Naive thymus-derived CD4-positive, alpha-beta T cell (primary cell): ENCODE measurements around the gene MALT1. TPM values are rescaled to one million over a fixed set of nuclear protein-coding genes. Genes with fewer than 3 reads are reported as not detected.
A peak's percentile ranks its signal among the peaks of the same experiment; 100 is the strongest.

Experiments
- ATAC-seq: fragments of 150-1000 bp; cut with Tn5 transposase; 2 replicates; pipeline ENCODE4 v1.10.0; 2021; ENCODE audit warnings: mild to moderate bottlenecking, moderate library complexity
- CTCF ChIA-PET: fragments of 350-600 bp; sonication (Branson Sonifier 250); formaldehyde crosslinking; loops from one replicate; lab custom pipeline; 2021; ENCODE audit warnings: antibody characterized with exemption; lab: Charles Lee
- POLR2A ChIA-PET: fragments of 350-600 bp; sonication (Branson Sonifier 250); formaldehyde crosslinking; loops from one replicate; lab custom pipeline; 2021; ENCODE audit warnings: antibody characterized with exemption, inconsistent platforms; lab: Charles Lee
- DNase-seq, 9 donors: peaks; one replicate each; pipeline versions ENCODE4 v3.0.0 to v3.0.0-alpha.2; 2020 to 2022; ENCODE audit warnings: mixed read lengths in 1 of 9
- H3K27ac ChIP-seq: one replicate; pipeline ENCODE4 v1.7.0; 2013; ENCODE audit warnings: mild to moderate bottlenecking, low read depth, low read length, moderate library complexity
- H3K27me3 ChIP-seq, 2 donors: one replicate each; pipeline ENCODE4 v1.7.0; 2013; ENCODE audit warnings: low read length in 2 of 2, mild to moderate bottlenecking in 2 of 2, moderate library complexity in 2 of 2; ENCODE audit not compliant: control insufficient read depth in 2 of 2, insufficient read depth in 2 of 2
- H3K36me3 ChIP-seq, 3 experiments: 1 replicate in 2 of 3; 2 replicates in 1 of 3; pipeline ENCODE4 v1.7.0; 2013; ENCODE audit warnings: low read length in 3 of 3, mild to moderate bottlenecking in 3 of 3, moderate library complexity in 1 of 3; ENCODE audit not compliant: insufficient read depth in 3 of 3, control insufficient read depth in 2 of 3
- H3K4me1 ChIP-seq, 2 donors: one replicate each; pipeline ENCODE4 v1.7.0; 2013; ENCODE audit warnings: low read length in 2 of 2, mild to moderate bottlenecking in 2 of 2, moderate library complexity in 1 of 2; ENCODE audit not compliant: control insufficient read depth in 2 of 2, insufficient read depth in 2 of 2
- H3K4me3 ChIP-seq: 2 replicates; pipeline ENCODE4 v1.7.0; 2013; ENCODE audit warnings: mild to moderate bottlenecking, low read length
- H3K9me3 ChIP-seq, 3 experiments: 1 replicate in 2 of 3; 2 replicates in 1 of 3; pipeline ENCODE4 v1.7.0; 2013; ENCODE audit warnings: low read length in 3 of 3; ENCODE audit not compliant: control insufficient read depth in 2 of 3
- H3K27ac Mint-ChIP-seq, 9 donors: one replicate each; pipeline ENCODE4 v1.8.0; 2020 to 2022; ENCODE audit warnings: mixed read lengths in 9 of 9, mild to moderate bottlenecking in 8 of 9, moderate library complexity in 5 of 9, inconsistent platforms in 2 of 9
- H3K27me3 Mint-ChIP-seq, 5 donors: one replicate each; pipeline ENCODE4 v1.8.0; 2021 to 2022; ENCODE audit warnings: mixed read lengths in 5 of 5, mild to moderate bottlenecking in 1 of 5
- H3K36me3 Mint-ChIP-seq, 5 donors: one replicate each; pipeline ENCODE4 v1.8.0; 2020 to 2022; ENCODE audit warnings: mixed read lengths in 5 of 5, mild to moderate bottlenecking in 3 of 5, inconsistent platforms in 1 of 5
- H3K4me1 Mint-ChIP-seq, 7 donors: one replicate each; pipeline ENCODE4 v1.8.0; 2020 to 2022; ENCODE audit warnings: mixed read lengths in 7 of 7, mild to moderate bottlenecking in 3 of 7, inconsistent platforms in 1 of 7
- H3K4me3 Mint-ChIP-seq, 10 donors: one replicate each; pipeline ENCODE4 v1.8.0; 2020 to 2022; ENCODE audit warnings: mild to moderate bottlenecking in 10 of 10, mixed read lengths in 10 of 10, moderate library complexity in 6 of 10, inconsistent platforms in 2 of 10
- H3K9me3 Mint-ChIP-seq, 11 donors: one replicate each; pipeline ENCODE4 v1.8.0; 2020 to 2022; ENCODE audit warnings: mixed read lengths in 11 of 11, mild to moderate bottlenecking in 4 of 11, inconsistent platforms in 1 of 11, moderate library complexity in 1 of 11
- intact Hi-C, 2 donors: fragments of 100-400 bp; cut with micrococcal nuclease; formaldehyde crosslinking; loops; one replicate each; pipeline ENCODE4 v1.15.1; 2023
- polyA plus RNA-seq, 2 donors: library from polyadenylated mRNA; unstranded; fragments of 300-500 nt; fragmentation: Illumina TruSeq; gene quantifications; one replicate each; pipeline ENCODE4 v1.2.3, GENCODE V29; 2021
- total RNA-seq, 6 experiments: library from RNA in 5 of 6; stranded (reverse) in 5 of 6; gene quantifications; 1 replicate in 5 of 6; 2 replicates in 1 of 6; pipeline ENCODE4 v1.2.3 and lab custom pipeline; 2021 to 2026

Gene MALT1
- total and polyA plus RNA-seq, 7 experiments from 2014 or later, result 43.8 to 101 (median 67.9) TPM

GRCh38 chr18:58671632-58672564, 633 bp downstream of the MALT1 start:
- intact Hi-C loops, result loop anchor here (1.0 to 5.0 kb wide), 13 partner anchors 14 to 687 kb away; partner anchors contain the start of genes SEC11C (in 2 of the 2), ALPK2 (in 1 of the 2) and LMAN1 (in 1 of the 2)
- Histone ChIP-seq H3K27ac (peak overlapping the region; percentile 88), H3K9me3 (no peaks in the 10 kb centered on the region), H3K4me1 (peaks cover 30 to 40% of the 10 kb centered on the region in 2 donors), H3K36me3 (no peaks in the 10 kb centered on the region), H3K27me3 (no peaks in the 10 kb centered on the region), H3K4me3 (peak overlapping the region; percentile 95)
- peak overlapping the region; percentile 92 to 96 (median 95) for H3K27ac Mint-ChIP-seq
- ATAC-seq (peak; percentile 43), DNase-seq (peak in 1 of 9 donors; percentile 47)
- H3K9me3 Mint-ChIP-seq, result peaks cover 0 to 2% (median 0%) of the 10 kb centered on the region in 11 donors
- peaks cover 0 to 6% (median 0%) of the 10 kb centered on the region in 5 donors for H3K27me3 Mint-ChIP-seq
- H3K4me3 Mint-ChIP-seq, result peak overlapping the region; percentile 93 to 98 (median 96)
- CTCF ChIA-PET, result interaction anchor here (0.6 to 2.4 kb wide), 12 partner anchors 10 to 142 kb away, joined by 3 to 13 read pairs (median 4); no protein-coding TSS in a partner anchor
- H3K36me3 Mint-ChIP-seq, result peaks cover 3 to 22% (median 9%) of the 10 kb centered on the region in 5 donors
- peaks cover 44 to 77% (median 64%) of the 10 kb centered on the region in 7 donors for H3K4me1 Mint-ChIP-seq
- POLR2A ChIA-PET, result interaction anchor here (0.6 to 10.5 kb wide), 34 partner anchors 8 to 142 kb away, joined by 3 to 236 read pairs (median 4); partner anchors contain the start of gene ALPK2

- Mint-ChIP-seq H3K4me1 (peaks cover 47 to 88% (median 78%) of the 10 kb centered on the region in 7 donors), H3K27ac (peak overlapping the region in 8 of 9 donors; percentile 39 to 93 (median 82)), H3K9me3 (peaks cover 0 to 2% (median 0%) of the 10 kb centered on the region in 11 donors), H3K27me3 (no peaks in the 10 kb centered on the region), H3K36me3 (peaks cover 3 to 28% (median 9%) of the 10 kb centered on the region in 5 donors), H3K4me3 (peak overlapping the region; percentile 25 to 98 (median 94))
- Histone ChIP-seq H3K27ac (peak overlapping the region; percentile 31), H3K4me3 (peak overlapping the region; percentile 5), H3K4me1 (peaks cover 34 to 47% of the 10 kb centered on the region in 2 donors), H3K27me3 (no peaks in the 10 kb centered on the region), H3K36me3 (no peaks in the 10 kb centered on the region), H3K9me3 (no peaks in the 10 kb centered on the region)
- ATAC-seq (no peak), DNase-seq (no peak)
- ChIA-PET CTCF (interaction anchor here (1.0 kb wide), 1 partner anchor 90 kb away, joined by 3 read pairs; no protein-coding TSS in a partner anchor), POLR2A (interaction anchor here (1.0 to 10.5 kb wide), 5 partner anchors 13 to 97 kb away, joined by 3 to 236 read pairs (median 4); no protein-coding TSS in a partner anchor)
- intact Hi-C loops, result loop anchor here in 1 of 2 donors (5.0 kb wide), 1 partner anchor 132 kb away; no protein-coding TSS in a partner anchor
Measured at GRCh38 chr18:58674159-58674558, 2.9 kb downstream of the MALT1 start.

DNA sequence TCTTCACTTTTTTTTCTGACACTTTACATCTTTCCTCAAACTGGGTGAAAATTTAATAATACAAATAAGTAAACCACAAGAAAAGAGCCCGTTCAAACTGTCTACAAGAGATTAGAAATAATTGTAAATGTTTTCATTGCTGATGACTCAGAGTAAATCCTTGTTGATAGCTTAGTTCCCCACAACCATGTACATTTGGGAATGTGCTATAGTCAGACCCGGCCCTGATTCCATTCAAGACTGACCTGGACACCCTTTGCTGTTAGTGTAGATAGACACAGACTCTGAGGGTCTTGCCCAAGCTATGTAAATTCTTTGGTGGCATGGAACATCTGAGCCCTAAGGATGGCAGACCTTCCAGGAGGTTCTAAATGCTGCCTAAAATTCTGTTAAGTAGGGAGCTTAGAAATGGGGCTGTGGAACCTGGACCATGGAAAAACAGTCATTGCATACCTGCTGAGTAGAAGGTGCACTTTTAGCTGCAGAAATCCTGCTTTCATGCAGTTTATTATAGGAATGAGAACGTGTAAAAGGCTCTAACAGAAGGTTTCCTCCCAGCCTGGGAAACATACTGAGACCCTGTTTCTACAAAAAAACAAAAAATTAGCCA, 3.7 kb downstream of the MALT1 start:
- no peak overlapping the region for H3K4me3 ChIP-seq
- ATAC-seq (no peak), DNase-seq (no peak)
- no peak overlapping the region for H3K27ac ChIP-seq
- intact Hi-C loops, result loop anchor here (1.0 to 5.0 kb wide), 2 partner anchors 12 to 133 kb away; no protein-coding TSS in a partner anchor
- H3K9me3 ChIP-seq, result no peaks in the 10 kb centered on the region
- no peaks in the 10 kb centered on the region for H3K36me3 ChIP-seq
- Mint-ChIP-seq H3K9me3 (no peaks in the 10 kb centered on the region), H3K36me3 (peaks cover 4 to 32% (median 9%) of the 10 kb centered on the region in 5 donors), H3K27ac (peak overlapping the region in 7 of 9 donors; percentile 26 to 86 (median 79)), H3K27me3 (no peaks in the 10 kb centered on the region), H3K4me1 (peaks cover 46 to 88% (median 77%) of the 10 kb centered on the region in 7 donors), H3K4me3 (peak overlapping the region; percentile 25 to 98 (median 94))
- ChIA-PET CTCF (interaction anchor here (1.0 to 1.2 kb wide), 3 partner anchors 15 to 144 kb away, joined by 3 to 5 read pairs (median 4); no protein-coding TSS in a partner anchor), POLR2A (interaction anchor here (1.3 to 10.5 kb wide), 4 partner anchors 12 to 33 kb away, joined by 3 to 236 read pairs (median 6); no protein-coding TSS in a partner anchor)
- no peaks in the 10 kb centered on the region for H3K27me3 ChIP-seq
- peaks cover 34 to 49% of the 10 kb centered on the region in 2 donors for H3K4me1 ChIP-seq

- POLR2A ChIA-PET, result interaction anchor here (0.7 to 10.5 kb wide), 4 partner anchors 11 to 137 kb away, joined by 3 to 236 read pairs (median 5); no protein-coding TSS in a partner anchor
- Mint-ChIP-seq H3K4me3 (peak overlapping the region; percentile 2 to 98 (median 66)), H3K27ac (peak overlapping the region in 7 of 9 donors; percentile 11 to 86 (median 53))
Measured at GRCh38 chr18:58676270-58676669, 5.0 kb downstream of the MALT1 start.

DNA sequence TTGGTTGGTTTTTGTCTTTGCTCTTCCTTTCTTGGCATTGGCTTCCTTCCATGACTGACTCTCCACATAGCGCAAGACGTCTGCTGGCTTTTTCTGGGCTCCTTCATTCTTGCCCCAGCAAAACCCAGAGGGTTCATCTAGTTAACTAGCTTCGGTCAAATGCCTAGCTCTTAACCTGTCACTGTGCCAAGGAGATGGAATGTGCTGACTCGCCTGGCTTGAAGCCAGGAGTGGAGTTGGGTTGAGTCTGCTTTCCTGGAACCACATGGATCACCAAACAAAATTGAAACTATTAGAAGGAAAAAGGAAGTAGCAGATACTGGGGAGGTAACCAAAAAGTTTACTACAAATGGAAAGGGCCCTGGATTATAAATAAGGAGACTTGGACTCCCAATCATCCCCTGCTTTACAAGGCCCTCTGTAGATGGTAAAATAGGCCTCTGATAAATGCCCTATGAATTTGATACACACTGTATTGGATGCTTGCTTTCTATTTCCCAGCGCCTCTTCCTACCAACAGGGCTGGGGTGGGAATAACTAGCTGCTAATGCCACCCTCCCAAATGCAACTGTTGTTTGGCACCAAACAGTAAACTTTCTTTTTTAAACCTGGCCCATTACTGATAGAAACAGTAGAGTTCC, 11.3 kb downstream of the MALT1 start:
- Mint-ChIP-seq H3K4me3 (peak overlapping the region in 1 of 10 donors; percentile 38), H3K9me3 (peaks cover 0 to 1% (median 0%) of the 10 kb centered on the region in 11 donors), H3K4me1 (peaks cover 32 to 95% (median 88%) of the 10 kb centered on the region in 7 donors), H3K27ac (peak overlapping the region in 7 of 9 donors; percentile 11 to 95 (median 66)), H3K27me3 (no peaks in the 10 kb centered on the region), H3K36me3 (peaks cover 0 to 62% (median 43%) of the 10 kb centered on the region in 5 donors)
- DNase-seq (no peak), ATAC-seq (no peak)
- H3K9me3 ChIP-seq, result no peaks in the 10 kb centered on the region
- peaks cover 21 to 49% of the 10 kb centered on the region in 2 donors for H3K4me1 ChIP-seq
- H3K36me3 ChIP-seq, result peaks cover 0 to 18% (median 0%) of the 10 kb centered on the region in 3 experiments
- no peaks in the 10 kb centered on the region for H3K27me3 ChIP-seq
- no peak overlapping the region for H3K27ac ChIP-seq
- intact Hi-C loops, result no loop called here
- no peak overlapping the region for H3K4me3 ChIP-seq
- ChIA-PET CTCF (interaction anchor here (1.1 to 1.4 kb wide), 2 partner anchors 11 to 26 kb away, joined by 3 to 4 read pairs; no protein-coding TSS in a partner anchor), POLR2A (interaction anchor here (1.0 to 13.3 kb wide), 3 partner anchors 9 to 59 kb away, joined by 3 to 236 read pairs (median 11); partner anchors contain the start of gene MALT1)

More at GRCh38 chr18:58676270-58676669, 5.0 kb downstream of the MALT1 start:
- no peak overlapping the region for H3K27ac ChIP-seq
- CTCF ChIA-PET, result interaction anchor here (1.1 to 2.1 kb wide), 3 partner anchors 10 to 88 kb away, joined by 3 to 5 read pairs (median 4); no protein-coding TSS in a partner anchor
- no peaks in the 10 kb centered on the region for H3K9me3 Mint-ChIP-seq
- H3K36me3 Mint-ChIP-seq, result peaks cover 9 to 34% (median 14%) of the 10 kb centered on the region in 5 donors
- H3K4me1 ChIP-seq, result peaks cover 38 to 53% of the 10 kb centered on the region in 2 donors
- intact Hi-C loops, result no loop called here
- DNase-seq (no peak), ATAC-seq (no peak)
- peaks cover 0 to 4% (median 0%) of the 10 kb centered on the region in 3 experiments for H3K36me3 ChIP-seq
- H3K27me3 ChIP-seq, result no peaks in the 10 kb centered on the region
- H3K9me3 ChIP-seq, result no peaks in the 10 kb centered on the region
- no peak overlapping the region for H3K4me3 ChIP-seq
- no peaks in the 10 kb centered on the region for H3K27me3 Mint-ChIP-seq
- H3K4me1 Mint-ChIP-seq, result peaks cover 40 to 92% (median 78%) of the 10 kb centered on the region in 7 donors
